GM19193 (cell line): Measurements from ENCODE around the gene IMMT.

Experiments
- POLR2A ChIP-seq: IDR thresholded peaks from 4 replicates; pipeline ENCODE4 v1.6.1; 2011; ENCODE audit not compliant: insufficient read depth, insufficient read length; ENCODE audit errors: extremely low read depth

IMMT gene

GRCh38 chr2:86185517-86186212 is 9.6 kb downstream of the IMMT start:
- TF ChIP-seq POLR2A: no peak

- TF ChIP-seq POLR2A: no peak
These were observed 18.7 kb downstream of the IMMT start for GRCh38 chr2:86176597-86176996.

- TF ChIP-seq POLR2A: no peak
These were observed 19.4 kb downstream of the IMMT start for GRCh38 chr2:86175828-86176227.

- no peak for TF ChIP-seq POLR2A
These were observed 20.8 kb downstream of the IMMT start for GRCh38 chr2:86174445-86174844.

GRCh38 chr2:86172610-86173009 is 22.7 kb downstream of the IMMT start:
- TF ChIP-seq POLR2A: no peak

GRCh38 chr2:86171295-86171694 is 24.0 kb downstream of the IMMT start:
- TF ChIP-seq POLR2A: no peak

- TF ChIP-seq POLR2A: no peak
These were observed 24.8 kb downstream of the IMMT start for GRCh38 chr2:86170449-86170848.

GRCh38 chr2:86160156-86160952 is 34.9 kb downstream of the IMMT start:
- no peak for TF ChIP-seq POLR2A

- TF ChIP-seq POLR2A: no peak
These were observed 37.0 kb downstream of the IMMT start for GRCh38 chr2:86158286-86158685.

GRCh38 chr2:86157009-86157556 is 38.2 kb downstream of the IMMT start:
- TF ChIP-seq POLR2A: no peak

GRCh38 chr2:86150502-86150901 is 44.8 kb downstream of the IMMT start:
- no peak for TF ChIP-seq POLR2A

GRCh38 chr2:86147793-86148192 is 47.5 kb downstream of the IMMT start:
- TF ChIP-seq POLR2A: no peak

- TF ChIP-seq POLR2A: no peak
These were observed 51.2 kb downstream of the IMMT start for GRCh38 chr2:86143926-86144685.

- no peak for TF ChIP-seq POLR2A
These were observed 52.0 kb downstream of the IMMT start for GRCh38 chr2:86143307-86143706.
